ENCODE data around the gene HGS.

Gene HGS

GRCh38 chr17:81646869-81647600, 36.8 kb upstream of the HGS start:
- Histone ChIP-seq H3K9me2 (replicated peaks; ENCODE audit: control insufficient read depth, low read length) (no peaks in the 10 kb centered on the region), H3K27ac (ENCODE audit: low read depth, low read length) (no peak overlapping the region), H3K4me3 (ENCODE audit: low read length) (no peak overlapping the region), H3K36me3 (ENCODE audit: control insufficient read depth, low read length) (no peaks in the 10 kb centered on the region), H3K4me1 (ENCODE audit: control insufficient read depth, low read length) (no peaks in the 10 kb centered on the region), H3K9me3 (ENCODE audit: control insufficient read depth, insufficient read depth, low read length) (no peaks in the 10 kb centered on the region), H4K20me1 (ENCODE audit: control insufficient read depth, insufficient read depth, low read depth, low read length) (no peaks in the 10 kb centered on the region), H3K79me2 (ENCODE audit: control insufficient read depth, low read length) (no peaks in the 10 kb centered on the region), H3F3A (ENCODE audit: control insufficient read depth, insufficient read depth) (no peaks in the 10 kb centered on the region), H3K27me3 (ENCODE audit: control insufficient read depth, low read length) (no peaks in the 10 kb centered on the region), H3K4me2 (ENCODE audit: low read length) (no peak overlapping the region)
- TF ChIP-seq CTCF (IDR thresholded peaks at IDR 0.05; ENCODE audit: low read depth, low read length, poor library complexity, severe bottlenecking) (no peak), EZH2phosphoT487 (IDR thresholded peaks at IDR 0.05; ENCODE audit: borderline replicate concordance, low read length) (no peak)

DNA sequence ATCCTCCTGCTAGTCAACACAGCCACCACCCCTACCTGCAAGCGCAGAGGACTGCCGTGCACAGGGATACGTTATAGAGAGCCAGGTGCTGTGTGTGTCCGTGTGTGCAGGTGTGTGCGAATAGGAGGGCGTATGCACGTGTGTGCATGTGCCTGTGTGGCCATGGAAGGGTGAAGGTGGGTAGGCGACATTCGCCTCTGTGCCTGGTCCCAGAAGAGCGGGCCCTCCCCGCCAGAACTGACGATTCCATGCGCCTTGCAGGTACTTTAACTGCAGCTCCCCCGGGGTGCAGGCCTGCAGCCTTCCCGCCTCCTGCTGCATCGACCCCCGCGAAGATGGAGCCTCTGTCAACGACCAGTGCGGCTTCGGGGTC, 36.2 kb upstream of the HGS start:
- Histone ChIP-seq H4K20me1 (ENCODE audit: control insufficient read depth, insufficient read depth, low read depth, low read length) (no peaks in the 10 kb centered on the region), H3K36me3 (ENCODE audit: control insufficient read depth, low read length) (no peaks in the 10 kb centered on the region), H3K27me3 (ENCODE audit: control insufficient read depth, low read length) (no peaks in the 10 kb centered on the region), H3K4me3 (ENCODE audit: low read length) (no peak overlapping the region), H3K4me2 (ENCODE audit: low read length) (no peak overlapping the region), H3K4me1 (ENCODE audit: control insufficient read depth, low read length) (peaks cover under 1% of the 10 kb centered on the region), H3F3A (ENCODE audit: control insufficient read depth, insufficient read depth) (no peaks in the 10 kb centered on the region), H3K9me2 (replicated peaks; ENCODE audit: control insufficient read depth, low read length) (no peaks in the 10 kb centered on the region), H3K27ac (ENCODE audit: low read depth, low read length) (no peak overlapping the region), H3K9me3 (ENCODE audit: control insufficient read depth, insufficient read depth, low read length) (no peaks in the 10 kb centered on the region), H3K79me2 (ENCODE audit: control insufficient read depth, low read length) (no peaks in the 10 kb centered on the region)
- TF ChIP-seq CTCF (IDR thresholded peaks at IDR 0.05; ENCODE audit: low read depth, low read length, poor library complexity, severe bottlenecking) (no peak), EZH2phosphoT487 (IDR thresholded peaks at IDR 0.05; ENCODE audit: borderline replicate concordance, low read length) (no peak)

DNA sequence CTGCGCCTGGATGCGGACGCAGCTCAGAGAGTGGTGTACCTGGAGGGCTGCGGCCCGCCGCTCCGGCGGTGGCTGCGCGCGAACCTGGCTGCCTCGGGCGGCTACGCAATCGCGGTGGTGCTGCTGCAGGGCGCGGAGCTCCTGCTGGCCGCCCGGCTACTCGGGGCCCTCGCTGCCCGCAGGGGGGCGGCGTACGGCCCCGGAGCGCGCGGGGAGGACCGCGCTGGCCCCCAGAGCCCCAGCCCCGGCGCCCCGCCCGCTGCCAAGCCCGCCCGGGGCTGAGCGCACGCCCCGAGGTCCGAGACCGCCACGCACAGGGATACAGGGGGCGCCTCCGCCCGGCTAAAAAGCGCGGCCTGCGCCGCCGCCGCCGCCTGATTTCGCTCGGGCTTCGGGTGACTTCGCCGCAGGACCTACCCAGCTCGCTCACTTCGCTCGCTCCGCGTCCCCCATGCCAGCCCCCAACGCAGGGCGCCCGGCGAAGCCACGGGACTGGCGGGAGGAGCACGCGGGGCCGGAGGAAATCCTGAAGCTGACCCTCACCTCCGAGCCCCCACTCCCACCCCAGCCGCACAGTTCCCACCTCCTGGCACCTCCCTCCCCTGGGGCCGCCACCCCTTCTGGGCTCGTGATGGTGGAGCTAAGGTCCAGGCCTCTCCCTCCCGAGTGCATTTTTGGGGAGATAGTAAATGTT, 35.7 kb upstream of the HGS start:
- no peaks in the 10 kb centered on the region for H3K9me3 ChIP-seq (ENCODE audit: control insufficient read depth, insufficient read depth, low read length)
- no peaks in the 10 kb centered on the region for H3K79me2 ChIP-seq (ENCODE audit: control insufficient read depth, low read length)
- H3K4me2 ChIP-seq (ENCODE audit: low read length): no peak overlapping the region
- H3K4me1 ChIP-seq (ENCODE audit: control insufficient read depth, low read length): peaks cover 6% of the 10 kb centered on the region
- H3K27me3 ChIP-seq (ENCODE audit: control insufficient read depth, low read length): no peaks in the 10 kb centered on the region
- no peaks in the 10 kb centered on the region for H3F3A ChIP-seq (ENCODE audit: control insufficient read depth, insufficient read depth)
- no peaks in the 10 kb centered on the region for H3K9me2 ChIP-seq (replicated peaks; ENCODE audit: control insufficient read depth, low read length)
- H3K4me3 ChIP-seq (ENCODE audit: low read length): no peak overlapping the region
- no peaks in the 10 kb centered on the region for H3K36me3 ChIP-seq (ENCODE audit: control insufficient read depth, low read length)
- no peak for TF ChIP-seq EZH2phosphoT487 (IDR thresholded peaks at IDR 0.05; ENCODE audit: borderline replicate concordance, low read length)
- no peak for TF ChIP-seq CTCF (IDR thresholded peaks at IDR 0.05; ENCODE audit: low read depth, low read length, poor library complexity, severe bottlenecking)
- H4K20me1 ChIP-seq (ENCODE audit: control insufficient read depth, insufficient read depth, low read depth, low read length): no peaks in the 10 kb centered on the region
- H3K27ac ChIP-seq (ENCODE audit: low read depth, low read length): no peak overlapping the region

Measured in DOHH2 (cell line).